H9 (cell line): ENCODE data around the gene TYW5. TPM values are rescaled to one million over a fixed set of nuclear protein-coding genes. Genes with fewer than 3 reads are reported as not detected.

Experiments used
- DNase-seq: peaks from one replicate; pipeline ENCODE4 v3.0.0-alpha.2; 2017
- H2AFZ ChIP-seq: one replicate; pipeline ENCODE4 v1.6.1; 2013; ENCODE audit warnings: mild to moderate bottlenecking, low read length, control low read depth, moderate library complexity
- H2AK5ac ChIP-seq: 2 replicates; pipeline ENCODE4 v1.6.1; 2013; ENCODE audit warnings: low read length, control low read depth, mixed read lengths; ENCODE audit not compliant: insufficient read length
- H2BK120ac ChIP-seq: one replicate; pipeline ENCODE4 v1.6.1; 2013; ENCODE audit warnings: low read depth, mild to moderate bottlenecking, low read length, control low read depth, inconsistent platforms; ENCODE audit not compliant: poor library complexity, severe bottlenecking
- H2BK12ac ChIP-seq: 2 replicates; pipeline ENCODE4 v1.6.1; 2013; ENCODE audit warnings: low read length, control low read depth, mixed read lengths, low read depth; ENCODE audit not compliant: insufficient read length
- H2BK15ac ChIP-seq: 2 replicates; pipeline ENCODE4 v1.6.1; 2013; ENCODE audit warnings: low read depth, low read length, control low read depth
- H2BK20ac ChIP-seq: one replicate; pipeline ENCODE4 v1.6.1; 2013; ENCODE audit warnings: low read depth, mild to moderate bottlenecking, low read length, control low read depth, inconsistent platforms; ENCODE audit not compliant: poor library complexity, severe bottlenecking
- H2BK5ac ChIP-seq: 2 replicates; pipeline ENCODE4 v1.6.1; 2013; ENCODE audit warnings: low read length, control low read depth, mixed read lengths; ENCODE audit not compliant: insufficient read length
- H3K14ac ChIP-seq: 2 replicates; pipeline ENCODE4 v1.6.1; 2013; ENCODE audit warnings: low read length, control low read depth; ENCODE audit not compliant: insufficient read depth
- H3K18ac ChIP-seq: 2 replicates; pipeline ENCODE4 v1.6.1; 2013; ENCODE audit warnings: low read depth, mild to moderate bottlenecking, mixed read lengths, low read length, control low read depth; ENCODE audit not compliant: insufficient read length
- H3K23ac ChIP-seq: 2 replicates; pipeline ENCODE4 v1.6.1; 2013; ENCODE audit warnings: low read length, control low read depth, mixed read lengths, low read depth; ENCODE audit not compliant: insufficient read length
- H3K23me2 ChIP-seq: 2 replicates; pipeline ENCODE4 v1.6.1; 2013; ENCODE audit warnings: low read depth, mild to moderate bottlenecking, mixed read lengths, low read length, control low read depth; ENCODE audit not compliant: insufficient read length, poor library complexity, severe bottlenecking
- H3K27ac ChIP-seq: 2 replicates; pipeline ENCODE4 v1.5.1; 2013; ENCODE audit warnings: low read length, control low read depth, mixed read lengths, low read depth; ENCODE audit not compliant: insufficient read length
- H3K27me3 ChIP-seq: 2 replicates; pipeline ENCODE4 v1.6.1; 2013; ENCODE audit warnings: low read length, control low read depth, inconsistent platforms; ENCODE audit not compliant: insufficient read depth
- H3K4ac ChIP-seq: 2 replicates; pipeline ENCODE4 v1.6.1; 2013; ENCODE audit warnings: low read depth, mild to moderate bottlenecking, control low read depth, inconsistent platforms, low read length, moderate library complexity
- H3K4me1 ChIP-seq: 2 replicates; pipeline ENCODE4 v1.6.1; 2013; ENCODE audit warnings: low read length, control low read depth, inconsistent platforms; ENCODE audit not compliant: insufficient read depth
- H3K4me2 ChIP-seq: 2 replicates; pipeline ENCODE4 v1.6.1; 2013; ENCODE audit warnings: low read length, control low read depth, mixed read lengths; ENCODE audit not compliant: insufficient read length, insufficient read depth
- H3K56ac ChIP-seq: 2 replicates; pipeline ENCODE4 v1.6.1; 2013; ENCODE audit warnings: low read depth, mild to moderate bottlenecking, mixed read lengths, low read length, control low read depth; ENCODE audit not compliant: insufficient read length
- H3K79me1 ChIP-seq: 2 replicates; pipeline ENCODE4 v1.6.1; 2013; ENCODE audit warnings: low read depth, mild to moderate bottlenecking, moderate library complexity, low read length, control low read depth, inconsistent platforms; ENCODE audit not compliant: insufficient read depth, poor library complexity, severe bottlenecking
- H3K79me2 ChIP-seq: 2 replicates; pipeline ENCODE4 v1.6.1; 2013; ENCODE audit warnings: low read length, control low read depth, inconsistent platforms; ENCODE audit not compliant: insufficient read depth
- H3K9ac ChIP-seq: 2 replicates; pipeline ENCODE4 v1.6.1; 2013; ENCODE audit warnings: low read length, control low read depth, mixed read lengths; ENCODE audit not compliant: insufficient read length; ENCODE audit errors: extremely low read depth
- H3K9me3 ChIP-seq: one replicate; pipeline ENCODE4 v1.6.1; 2013; ENCODE audit warnings: low read depth, low read length, inconsistent platforms; ENCODE audit not compliant: control insufficient read depth
- H3T11ph ChIP-seq: one replicate; pipeline ENCODE4 v1.6.1; 2013; ENCODE audit warnings: mild to moderate bottlenecking, low read length, control low read depth, inconsistent platforms
- H4K20me1 ChIP-seq: one replicate; pipeline ENCODE4 v1.6.1; 2013; ENCODE audit not compliant: control insufficient read depth, insufficient read length, insufficient read depth
- H4K5ac ChIP-seq: 2 replicates; pipeline ENCODE4 v1.6.1; 2013; ENCODE audit warnings: low read depth, mild to moderate bottlenecking, mixed read lengths, low read length, control low read depth; ENCODE audit not compliant: insufficient read length
- H4K8ac ChIP-seq: replicated peaks from 2 replicates; pipeline ENCODE4 v1.6.1; 2013; ENCODE audit warnings: low read length, control low read depth, mixed read lengths, low read depth; ENCODE audit not compliant: insufficient read length
- H4K91ac ChIP-seq: 2 replicates; pipeline ENCODE4 v1.6.1; 2013; ENCODE audit warnings: low read depth, mild to moderate bottlenecking, moderate library complexity, mixed read lengths, low read length, control low read depth; ENCODE audit not compliant: insufficient read length
- H3K27ac Mint-ChIP-seq, 3 experiments: 2 replicates in 2 of 3; 3 replicates in 1 of 3; pipeline ENCODE4 v1.8.0; 2020 to 2021; ENCODE audit warnings: mixed read lengths in 3 of 3, mild to moderate bottlenecking in 1 of 3, moderate library complexity in 1 of 3
- H3K27me3 Mint-ChIP-seq: 2 replicates; pipeline ENCODE4 v1.8.0; 2021; ENCODE audit warnings: low read depth, mild to moderate bottlenecking, moderate library complexity, mixed read lengths
- H3K36me3 Mint-ChIP-seq, 3 experiments: 2 replicates in 2 of 3; 3 replicates in 1 of 3; pipeline ENCODE4 v1.8.0; 2020 to 2021; ENCODE audit warnings: low read depth in 3 of 3, mixed read lengths in 3 of 3; ENCODE audit not compliant: insufficient read depth in 1 of 3
- H3K4me1 Mint-ChIP-seq, 2 experiments: 2 replicates each; pipeline ENCODE4 v1.8.0; 2020; ENCODE audit warnings: mixed read lengths in 2 of 2
- H3K4me3 Mint-ChIP-seq, 2 experiments: 2 replicates in 1 of 2; 3 replicates in 1 of 2; pipeline ENCODE4 v1.8.0; 2020 to 2021; ENCODE audit warnings: mild to moderate bottlenecking in 2 of 2, mixed read lengths in 2 of 2, moderate library complexity in 1 of 2
- H3K9me3 Mint-ChIP-seq, 2 experiments: 2 replicates in 1 of 2; 3 replicates in 1 of 2; pipeline ENCODE4 v1.8.0; 2020; ENCODE audit warnings: mild to moderate bottlenecking in 2 of 2, mixed read lengths in 2 of 2, moderate library complexity in 1 of 2
- WGBS: extraction: QIAGEN DNeasy Blood & Tissue Kit; methylation state at CpG from one replicate; pipeline ENCODE4 v1.1.7; 2013; ENCODE audit warnings: missing lambda C conversion rate, low lambda C conversion rate, mixed read lengths; ENCODE audit not compliant: insufficient read length; ENCODE audit errors: extremely low coverage; 5-methylcytosine and 5-hydroxymethylcytosine counted together
- total RNA-seq: library from RNA; stranded (reverse); gene quantifications from 2 replicates; pipeline ENCODE4 v1.2.1, GENCODE V29; 2021
- TF ChIP-seq, protein P1 (sequence below): fragments of 200-600 bp; sonication (generic); conservative IDR thresholded peaks from 3 replicates; pipeline ENCODE4 v1.8.0; 2021; ENCODE audit warnings: antibody characterized with exemption, mild to moderate bottlenecking

The TYW5 gene
- total RNA-seq, 1 experiment from 2014 or later: 17.7 TPM

DNA sequence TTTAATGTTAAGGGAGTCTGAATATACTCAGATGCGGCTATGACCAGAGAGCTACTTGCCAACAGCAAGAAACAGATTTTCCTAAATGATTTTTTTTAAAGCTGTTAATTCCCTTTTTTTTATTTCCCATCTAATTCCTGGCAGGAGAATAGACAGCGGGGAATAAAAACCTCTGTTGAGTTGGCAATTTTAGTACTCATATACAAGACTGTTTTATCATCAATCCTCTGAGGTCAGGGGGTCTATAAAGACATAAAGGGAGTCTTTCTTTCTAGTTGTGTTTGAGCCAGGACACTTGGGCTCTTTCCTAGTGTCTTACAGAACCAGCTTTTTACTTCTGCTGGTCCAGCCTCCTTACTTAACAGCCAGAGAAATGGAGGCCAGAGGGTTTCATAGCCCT lies 29.5 kb upstream of the TYW5 start:
- Histone ChIP-seq H3K9me3 (no peaks in the 10 kb centered on the region), H2BK15ac (no peak overlapping the region), H3K23me2 (peaks cover 3% of the 10 kb centered on the region), H3K79me2 (no peaks in the 10 kb centered on the region), H2AK5ac (no peak overlapping the region), H2BK20ac (no peak overlapping the region), H3K14ac (no peak overlapping the region), H3K18ac (no peak overlapping the region), H3T11ph (no peak overlapping the region), H2BK12ac (no peak overlapping the region), H4K91ac (no peak overlapping the region), H3K56ac (no peak overlapping the region), H2BK120ac (no peak overlapping the region), H2BK5ac (no peak overlapping the region), H3K4me1 (peaks cover 6% of the 10 kb centered on the region), H3K23ac (no peak overlapping the region), H4K5ac (no peak overlapping the region), H4K8ac (no peak overlapping the region), H3K9ac (no peak overlapping the region), H3K27ac (no peak overlapping the region), H2AFZ (no peak overlapping the region), H3K79me1 (no peaks in the 10 kb centered on the region), H3K4ac (no peak overlapping the region), H4K20me1 (no peaks in the 10 kb centered on the region), H3K27me3 (no peaks in the 10 kb centered on the region), H3K4me2 (no peak overlapping the region)
- H3K4me3 Mint-ChIP-seq: no peak overlapping the region
- H3K27ac Mint-ChIP-seq: no peak overlapping the region
- H3K4me1 Mint-ChIP-seq: peaks cover 23 to 32% of the 10 kb centered on the region in 2 experiments
- H3K27me3 Mint-ChIP-seq: no peaks in the 10 kb centered on the region
- peaks cover 0 to 2% (median 0%) of the 10 kb centered on the region in 3 experiments; a peak in 1 of 7 replicates for H3K36me3 Mint-ChIP-seq
- no peaks in the 10 kb centered on the region for H3K9me3 Mint-ChIP-seq
- WGBS: no CpG with 5 or more reads among the region's 2 CpGs
- TF ChIP-seq, protein P1, sequence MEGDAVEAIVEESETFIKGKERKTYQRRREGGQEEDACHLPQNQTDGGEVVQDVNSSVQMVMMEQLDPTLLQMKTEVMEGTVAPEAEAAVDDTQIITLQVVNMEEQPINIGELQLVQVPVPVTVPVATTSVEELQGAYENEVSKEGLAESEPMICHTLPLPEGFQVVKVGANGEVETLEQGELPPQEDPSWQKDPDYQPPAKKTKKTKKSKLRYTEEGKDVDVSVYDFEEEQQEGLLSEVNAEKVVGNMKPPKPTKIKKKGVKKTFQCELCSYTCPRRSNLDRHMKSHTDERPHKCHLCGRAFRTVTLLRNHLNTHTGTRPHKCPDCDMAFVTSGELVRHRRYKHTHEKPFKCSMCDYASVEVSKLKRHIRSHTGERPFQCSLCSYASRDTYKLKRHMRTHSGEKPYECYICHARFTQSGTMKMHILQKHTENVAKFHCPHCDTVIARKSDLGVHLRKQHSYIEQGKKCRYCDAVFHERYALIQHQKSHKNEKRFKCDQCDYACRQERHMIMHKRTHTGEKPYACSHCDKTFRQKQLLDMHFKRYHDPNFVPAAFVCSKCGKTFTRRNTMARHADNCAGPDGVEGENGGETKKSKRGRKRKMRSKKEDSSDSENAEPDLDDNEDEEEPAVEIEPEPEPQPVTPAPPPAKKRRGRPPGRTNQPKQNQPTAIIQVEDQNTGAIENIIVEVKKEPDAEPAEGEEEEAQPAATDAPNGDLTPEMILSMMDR: no peak
- DNase-seq: no peak
